Activated gamma-delta T cell treated with Interleukin-2 at 50 U/mL for 16 hours (primary cell): ENCODE measurements around the gene DCDC1.

Experiments
- DNase-seq: peaks from one replicate; pipeline ENCODE4 v3.0.0-alpha.2; 2020

Gene DCDC1

GRCh38 chr11:31102316-31102715 lies 267.2 kb downstream of the DCDC1 start:
- DNase-seq = no peak

- DNase-seq = no peak
These were observed 273.2 kb downstream of the DCDC1 start for GRCh38 chr11:31096191-31096805.

DNA sequence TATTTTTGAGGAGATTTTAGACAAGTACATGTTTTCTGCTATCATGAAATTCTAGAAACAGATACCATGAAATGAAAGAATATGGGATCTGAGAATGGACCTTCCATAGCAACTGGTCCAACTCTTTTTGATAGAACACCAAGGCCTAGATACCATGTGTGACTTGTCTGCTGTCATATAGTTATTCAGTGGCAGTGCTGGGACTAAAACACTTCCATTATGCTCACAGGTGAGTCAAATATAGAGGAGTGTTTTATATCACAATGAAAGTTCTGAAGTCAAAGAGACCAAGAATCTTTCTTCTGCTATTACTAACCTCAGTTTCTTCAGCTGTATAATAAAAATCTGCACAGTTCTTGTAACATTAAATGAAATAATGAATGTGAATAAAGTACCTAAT lies 276.9 kb downstream of the DCDC1 start:
- DNase-seq = no peak

DNA sequence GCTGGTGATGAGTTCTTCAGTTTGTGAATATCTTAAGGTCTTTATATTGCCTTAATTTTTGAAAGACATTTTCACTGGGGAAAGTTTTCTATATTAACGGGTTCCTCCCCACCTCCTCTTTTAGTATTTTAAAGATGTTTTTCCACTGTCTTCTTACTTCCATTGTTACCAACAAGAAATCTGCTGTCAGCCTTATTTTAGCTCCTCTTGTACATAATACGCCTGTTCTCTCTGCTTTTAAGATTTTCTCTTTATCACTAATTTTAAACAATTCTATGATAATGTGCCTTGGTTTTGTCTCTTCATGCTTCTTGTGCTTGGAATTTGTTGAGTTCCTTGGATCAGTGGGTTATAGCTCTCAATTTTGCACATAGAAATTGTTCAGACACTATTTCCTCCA lies 280.4 kb downstream of the DCDC1 start:
- DNase-seq = no peak

DNA sequence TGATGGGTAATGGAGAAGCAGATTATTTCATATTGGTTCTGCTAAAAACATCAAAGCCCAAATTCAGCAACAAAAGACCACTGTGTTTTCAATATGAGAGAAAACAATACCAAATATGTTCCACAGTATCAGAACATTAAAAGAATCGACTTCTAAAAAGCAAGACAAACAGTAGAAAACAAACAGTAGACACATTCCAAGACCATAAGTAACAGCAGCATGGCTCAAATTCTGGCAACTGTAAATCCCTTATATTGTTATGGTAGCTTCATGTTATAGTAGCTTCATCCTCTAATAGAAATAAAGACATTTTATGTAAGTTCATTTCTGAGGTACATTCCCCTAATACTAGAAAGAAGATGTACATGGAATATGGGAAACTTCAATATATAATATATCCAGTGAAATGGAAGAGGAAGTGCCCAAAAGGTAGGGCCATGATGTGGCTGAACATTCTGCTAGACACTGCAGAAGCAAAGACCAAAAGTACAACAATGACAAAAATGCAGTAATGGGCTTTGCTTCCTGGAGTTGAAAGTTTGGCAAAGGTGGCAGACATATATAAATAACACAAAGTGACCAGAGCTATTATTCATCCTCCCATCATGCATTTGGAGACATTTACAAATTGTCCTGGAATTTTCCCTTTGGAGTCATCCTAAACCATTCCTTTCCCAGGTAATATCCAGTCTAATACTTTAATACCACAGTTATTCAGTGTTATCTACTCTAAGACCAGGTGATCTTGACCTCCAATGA lies 299.9 kb downstream of the DCDC1 start:
- DNase-seq = no peak

GRCh38 chr11:31060880-31061279 lies 308.7 kb downstream of the DCDC1 start:
- DNase-seq = no peak

GRCh38 chr11:31059529-31059928 lies 310.0 kb downstream of the DCDC1 start:
- DNase-seq = no peak

- no peak for DNase-seq
These were observed 319.3 kb downstream of the DCDC1 start for GRCh38 chr11:31050061-31050765.

DNA sequence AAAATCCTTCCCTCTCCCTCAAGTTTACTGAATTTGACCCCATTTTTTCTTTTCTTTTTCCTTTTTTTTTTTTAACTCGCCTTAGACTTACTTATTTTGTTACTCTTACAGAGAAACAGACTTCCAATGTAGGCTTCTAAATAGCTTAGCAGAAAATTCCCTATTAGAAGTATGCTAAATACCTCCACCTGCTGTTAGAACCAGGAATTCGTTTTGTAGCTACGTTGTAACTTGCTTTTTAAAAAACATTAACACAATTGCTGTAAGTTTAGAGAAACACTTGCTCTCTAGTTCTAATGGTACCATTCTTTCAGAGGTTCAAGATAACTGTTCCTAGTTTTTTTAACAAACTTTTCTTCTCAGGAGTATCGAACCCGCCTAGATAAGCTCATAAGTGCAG lies 324.2 kb downstream of the DCDC1 start:
- DNase-seq = no peak

DNA sequence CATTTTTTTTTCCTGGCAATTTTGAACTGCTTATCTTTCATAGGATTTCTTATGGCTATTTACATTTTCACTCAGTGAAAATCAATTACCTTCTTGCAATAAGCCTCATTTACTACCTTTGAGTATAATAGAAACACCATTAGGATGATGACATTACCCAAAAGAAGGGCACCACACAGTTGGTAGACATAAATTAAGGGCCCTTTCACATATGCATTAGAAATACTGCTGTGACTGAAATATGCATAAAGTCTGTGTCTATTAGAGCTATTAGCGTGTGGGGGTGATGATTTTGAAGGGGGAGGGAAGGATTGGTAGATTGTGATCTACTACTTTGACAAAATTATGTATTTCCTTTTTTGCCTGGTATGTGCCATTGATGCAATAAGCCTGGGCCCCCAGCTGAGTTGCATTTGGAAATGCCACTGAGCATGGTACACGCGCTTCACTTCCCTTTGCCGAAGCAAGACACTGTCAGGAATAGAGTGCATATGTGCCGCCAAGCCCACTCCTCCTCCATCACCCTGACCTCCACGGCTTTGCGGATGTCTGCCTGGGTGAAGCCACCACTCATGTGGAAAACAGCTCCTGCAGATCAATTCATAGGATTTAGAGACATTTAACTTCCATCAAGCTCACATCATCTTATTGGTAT lies 339.3 kb downstream of the DCDC1 start:
- no peak for DNase-seq

GRCh38 chr11:31026315-31026714 lies 343.2 kb downstream of the DCDC1 start:
- no peak for DNase-seq

DNA sequence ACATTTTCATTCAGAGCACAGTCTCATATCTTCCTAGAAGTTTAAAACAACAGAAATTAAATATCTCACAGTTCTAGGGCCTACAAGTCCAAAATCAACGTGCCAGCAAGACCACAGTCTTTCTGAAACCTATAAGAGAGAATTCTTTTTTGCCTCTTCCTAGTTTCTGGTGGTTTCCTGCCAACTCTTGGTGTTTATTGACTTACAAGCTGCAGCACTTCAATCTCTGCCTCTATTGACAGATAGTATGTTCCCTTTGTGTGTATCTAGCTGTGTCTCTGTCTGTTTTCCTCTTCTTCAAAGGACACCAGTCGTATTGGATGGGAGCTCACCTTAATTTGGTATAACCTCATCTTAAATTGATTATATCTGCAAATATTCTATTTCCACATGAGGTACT lies 347.5 kb downstream of the DCDC1 start:
- no peak for DNase-seq

DNA sequence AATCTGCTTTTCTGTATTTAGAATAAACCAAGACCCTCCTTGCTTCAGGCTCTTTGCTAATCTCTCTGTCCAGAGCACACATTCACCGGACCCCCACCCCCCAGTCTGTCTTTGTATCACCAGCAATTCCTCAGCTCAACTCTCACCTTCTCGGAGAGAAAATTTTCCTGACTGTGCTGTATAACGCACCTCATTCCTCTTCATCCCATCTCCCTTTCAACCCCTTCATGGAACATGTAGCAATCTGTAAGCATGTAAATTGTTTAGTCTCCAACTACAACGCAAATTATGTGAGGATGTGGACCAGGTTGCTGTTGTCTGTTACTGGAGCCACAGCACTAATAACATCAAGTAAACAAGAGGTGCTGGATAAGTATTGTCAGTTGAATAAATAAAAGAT lies 349.8 kb downstream of the DCDC1 start:
- DNase-seq = no peak

DNA sequence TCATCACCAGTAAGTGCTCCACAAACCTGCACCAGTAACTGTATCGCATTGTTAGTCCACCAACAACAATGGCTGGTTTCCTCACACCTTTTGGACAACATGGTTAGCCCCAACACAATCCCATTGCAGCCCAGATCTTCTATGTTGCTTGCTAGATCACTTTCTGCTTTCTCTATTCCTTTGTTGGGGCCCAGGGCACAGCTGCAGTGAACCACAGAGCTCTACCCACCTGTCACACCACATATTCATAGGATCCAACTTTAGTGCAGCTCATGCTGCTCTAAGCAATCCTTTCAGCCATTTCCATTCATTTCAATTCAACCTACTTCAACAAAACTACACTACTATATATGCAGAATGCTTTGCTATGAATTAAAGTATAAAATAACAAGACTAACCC lies 364.3 kb downstream of the DCDC1 start:
- no peak for DNase-seq

- DNase-seq = no peak
These were observed 368.1 kb downstream of the DCDC1 start for GRCh38 chr11:31001427-31001826.

- no peak for DNase-seq
These were observed 369.2 kb downstream of the DCDC1 start for GRCh38 chr11:31000381-31000780.

GRCh38 chr11:30992513-30992849 lies 377.1 kb downstream of the DCDC1 start:
- DNase-seq = no peak

GRCh38 chr11:30991802-30992512 lies 377.6 kb downstream of the DCDC1 start:
- no peak for DNase-seq

DNA sequence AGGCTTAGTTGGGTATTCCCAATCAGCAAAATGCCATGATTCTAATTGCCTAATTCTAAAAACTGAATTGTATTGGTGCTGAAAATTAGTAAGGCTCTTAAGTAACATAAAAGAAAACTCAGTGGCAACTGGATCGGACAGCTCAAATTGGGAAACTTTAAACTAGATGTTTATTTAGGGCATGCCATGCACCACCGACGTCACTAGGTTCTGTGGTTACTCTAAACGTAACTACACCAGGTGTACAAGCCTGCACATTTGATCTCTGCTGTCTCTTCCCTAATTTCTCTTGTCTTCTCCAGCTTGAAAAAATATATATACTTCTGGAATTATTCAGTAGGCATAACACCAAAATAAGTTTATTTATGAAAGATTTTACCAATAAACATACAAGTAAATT lies 378.2 kb downstream of the DCDC1 start:
- no peak for DNase-seq

DNA sequence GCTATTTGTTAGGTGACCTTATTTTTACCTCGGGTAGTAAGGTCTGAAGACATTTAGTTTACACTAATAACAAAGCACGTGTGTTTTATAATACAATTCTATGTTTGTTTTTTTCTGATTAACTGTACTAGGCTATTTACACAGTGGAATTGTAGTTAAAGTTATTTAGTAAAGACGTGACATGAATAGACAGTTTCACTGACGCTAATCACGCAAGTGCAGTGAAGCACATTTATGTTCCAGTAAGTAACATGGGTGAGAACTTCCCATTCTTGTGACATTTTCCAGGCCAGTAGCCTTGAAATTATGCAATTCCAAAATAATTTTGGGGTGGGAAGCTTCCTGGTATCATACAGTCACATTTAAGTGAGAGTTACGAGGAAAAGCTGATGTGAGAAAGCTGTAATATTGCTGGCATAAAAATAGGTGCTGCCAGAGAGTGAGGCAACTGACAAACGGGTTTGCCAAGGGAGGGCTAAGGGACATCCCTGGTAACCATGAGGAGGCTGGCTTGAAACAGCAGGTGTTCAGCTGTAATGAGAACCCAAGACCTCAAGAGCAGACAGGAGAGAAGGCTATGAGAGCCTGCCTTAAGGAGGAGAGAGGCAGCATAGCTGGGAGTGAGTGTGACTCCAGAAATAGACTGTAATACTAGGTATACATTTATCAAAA lies 378.8 kb downstream of the DCDC1 start:
- DNase-seq = no peak

DNA sequence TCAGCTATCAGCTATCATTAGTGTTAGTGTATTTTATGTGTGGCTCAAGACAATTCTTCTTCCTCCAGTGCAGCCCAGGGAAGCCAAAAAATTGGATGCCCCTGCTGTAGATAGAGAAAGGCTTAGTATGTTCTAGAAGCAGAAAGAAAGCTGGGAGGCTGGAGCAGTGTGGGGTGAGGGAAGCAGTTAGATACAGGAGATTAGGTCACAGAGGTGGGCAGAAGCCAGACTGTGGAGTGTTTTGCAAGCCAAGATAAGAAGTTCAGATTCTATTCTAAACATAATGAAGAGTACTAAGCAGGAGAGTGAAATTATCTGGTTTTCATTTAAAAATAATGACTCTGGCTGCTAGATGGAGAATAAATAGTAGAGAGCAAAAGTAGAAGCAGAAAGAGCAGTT lies 381.7 kb downstream of the DCDC1 start:
- DNase-seq = no peak

- no peak for DNase-seq
These were observed 384.0 kb downstream of the DCDC1 start for GRCh38 chr11:30985536-30985935.

- no peak for DNase-seq
These were observed 384.7 kb downstream of the DCDC1 start for GRCh38 chr11:30984827-30985226.
